Upper lobe of right lung (tissue), 1 donor: ENCODE data around the gene CORO1C. TPM values are rescaled to one million over a fixed set of nuclear protein-coding genes. Genes with fewer than 3 reads are reported as not detected.
"Not testable (repeated sequence)": the region's sequence is repeated elsewhere in the genome, so short reads cannot be mapped to it uniquely, and the experiment has no call there.

Experiments used
- ATAC-seq: fragments of 200-7000 bp; cut with Tn5 transposase; one replicate; pipeline ENCODE4 v1.9.1; 2020; ENCODE audit warnings: mild to moderate bottlenecking, moderate library complexity
- DNase-seq: peaks from one replicate; pipeline ENCODE4 v3.0.0-alpha.2; 2020
- H3K27ac ChIP-seq: fragments of 200-600 bp; one replicate; pipeline ENCODE4 v1.8.0; 2022
- H3K27me3 ChIP-seq: fragments of 200-600 bp; one replicate; pipeline ENCODE4 v1.8.0; 2022; ENCODE audit warnings: mild to moderate bottlenecking
- H3K36me3 ChIP-seq: fragments of 200-600 bp; one replicate; pipeline ENCODE4 v1.8.0; 2022
- H3K4me1 ChIP-seq: fragments of 200-600 bp; one replicate; pipeline ENCODE4 v1.8.0; 2022
- H3K4me3 ChIP-seq: fragments of 200-600 bp; one replicate; pipeline ENCODE4 v1.8.0; 2022; ENCODE audit warnings: mild to moderate bottlenecking
- H3K9me3 ChIP-seq: fragments of 200-600 bp; one replicate; pipeline ENCODE4 v1.8.0; 2022
- CTCF ChIP-seq: fragments of 200-600 bp; IDR thresholded peaks from one replicate; pipeline ENCODE4 v1.8.0; 2022; ENCODE audit warnings: antibody characterized with exemption
- intact Hi-C: fragments of 100-400 bp; cut with DNase I; formaldehyde crosslinking; loops from one replicate; pipeline ENCODE4 v1.11.0; 2022
- total RNA-seq: library from RNA; stranded (reverse); fragmentation: NEBNext Ultra II Directional; extraction: Animal tissue kit (Norgen Biotek cat#: 25700); gene quantifications from one replicate; pipeline ENCODE4 v1.2.1, GENCODE V29; 2021
- donor health status: DM: no; HTN: yes; CAD: no; lungs with severe emphysema.

CORO1C gene
- total RNA-seq, 1 donor from 2014 or later, result 257 TPM

GRCh38 chr12:108751821-108752220 is 20.5 kb upstream of the CORO1C start:
- no peak for ATAC-seq
- Histone ChIP-seq H3K9me3 (no peaks in the 10 kb centered on the region), H3K36me3 (no peaks in the 10 kb centered on the region), H3K4me3 (no peak overlapping the region), H3K27ac (no peak overlapping the region), H3K4me1 (no peaks in the 10 kb centered on the region), H3K27me3 (no peaks in the 10 kb centered on the region)
- peak; percentile 6 for DNase-seq
- no peak for TF ChIP-seq CTCF
- intact Hi-C loops, result no loop called here

DNA sequence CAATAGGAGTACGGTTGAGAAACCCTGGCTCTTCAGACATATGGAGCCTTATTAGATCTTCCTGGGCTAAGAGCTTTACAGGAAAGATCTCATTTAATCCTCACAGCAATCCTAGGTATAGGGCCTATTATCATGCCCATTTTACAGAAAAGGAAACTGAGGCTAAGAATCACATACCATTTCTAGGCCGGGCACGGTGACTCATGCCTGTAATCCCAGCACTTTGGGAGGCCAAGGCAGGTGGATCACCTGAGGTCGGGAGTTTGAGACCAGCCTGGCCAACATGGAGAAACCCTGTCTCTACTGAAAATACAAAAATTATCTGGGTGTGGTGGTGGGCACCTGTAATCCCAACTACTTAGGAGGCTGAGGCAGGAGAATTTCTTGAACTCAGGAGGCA is 19.7 kb upstream of the CORO1C start:
- H3K27me3 ChIP-seq, H3K9me3 ChIP-seq, H3K4me3 ChIP-seq, ATAC-seq, H3K4me1 ChIP-seq, intact Hi-C loops, H3K36me3 ChIP-seq, H3K27ac ChIP-seq: not testable (repeated sequence)
- DNase-seq, result peak; percentile 6

DNA sequence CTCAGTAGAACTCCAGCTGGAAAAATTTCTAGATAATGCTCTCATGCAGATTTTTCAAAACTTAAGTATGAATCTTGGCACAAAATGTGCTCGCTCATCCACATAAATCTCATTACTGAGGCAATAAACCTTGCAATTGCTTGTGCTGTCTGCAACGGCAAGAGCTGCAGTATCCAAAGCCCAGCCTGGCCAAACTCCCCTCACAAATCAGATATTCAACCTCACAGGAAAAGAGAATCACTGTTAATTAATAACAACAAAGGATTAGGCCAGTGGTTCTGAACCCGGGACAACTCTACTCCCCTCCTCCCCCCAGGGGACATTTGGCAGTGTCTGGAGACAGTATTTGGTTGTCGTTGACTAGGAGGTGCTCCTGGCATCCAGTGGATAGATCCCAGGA is 19.2 kb upstream of the CORO1C start:
- no peak for ATAC-seq
- intact Hi-C loops, result no loop called here
- H3K27me3 ChIP-seq, result no peaks in the 10 kb centered on the region
- no peak for TF ChIP-seq CTCF
- peak; percentile 0 for DNase-seq
- H3K9me3 ChIP-seq, result no peaks in the 10 kb centered on the region
- no peaks in the 10 kb centered on the region for H3K36me3 ChIP-seq
- H3K4me3 ChIP-seq, result no peak overlapping the region
- no peak overlapping the region for H3K27ac ChIP-seq
- H3K4me1 ChIP-seq, result no peaks in the 10 kb centered on the region

DNA sequence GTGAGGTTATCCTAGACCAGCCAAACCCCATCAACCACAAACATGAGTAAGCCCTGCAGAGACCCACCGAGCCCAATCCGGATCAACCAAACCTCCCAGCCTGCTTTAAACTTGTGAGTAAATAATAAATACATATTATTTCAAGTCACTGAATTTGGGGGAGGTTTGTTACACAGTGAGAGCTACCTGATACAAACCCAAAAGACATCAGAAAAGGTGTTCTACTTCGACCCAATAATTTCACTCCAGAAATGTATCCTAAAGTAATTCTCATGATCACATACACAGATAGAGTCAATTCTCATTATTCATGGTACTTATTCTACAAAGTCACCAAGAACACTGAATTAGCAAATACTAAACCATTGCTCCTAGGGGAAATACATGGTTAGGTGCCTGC is 16.2 kb upstream of the CORO1C start:
- TF ChIP-seq CTCF, result no peak
- no peak for ATAC-seq
- intact Hi-C loops, result no loop called here

GRCh38 chr12:108745641-108746040 is 14.3 kb upstream of the CORO1C start:
- no peaks in the 10 kb centered on the region for H3K4me1 ChIP-seq
- intact Hi-C loops, result no loop called here
- DNase-seq (no peak), ATAC-seq (no peak)
- no peaks in the 10 kb centered on the region for H3K36me3 ChIP-seq
- no peaks in the 10 kb centered on the region for H3K27me3 ChIP-seq
- H3K27ac ChIP-seq, result no peak overlapping the region
- no peak overlapping the region for H3K4me3 ChIP-seq
- no peaks in the 10 kb centered on the region for H3K9me3 ChIP-seq
- TF ChIP-seq CTCF, result no peak

More for the DNA sequence above, 16.2 kb upstream of the CORO1C start:
- H3K4me1 ChIP-seq, result no peaks in the 10 kb centered on the region
- DNase-seq, result peak; percentile 6
- no peaks in the 10 kb centered on the region for H3K36me3 ChIP-seq
- H3K27ac ChIP-seq, result no peak overlapping the region
- no peaks in the 10 kb centered on the region for H3K27me3 ChIP-seq
- no peaks in the 10 kb centered on the region for H3K9me3 ChIP-seq
- H3K4me3 ChIP-seq, result no peak overlapping the region

DNA sequence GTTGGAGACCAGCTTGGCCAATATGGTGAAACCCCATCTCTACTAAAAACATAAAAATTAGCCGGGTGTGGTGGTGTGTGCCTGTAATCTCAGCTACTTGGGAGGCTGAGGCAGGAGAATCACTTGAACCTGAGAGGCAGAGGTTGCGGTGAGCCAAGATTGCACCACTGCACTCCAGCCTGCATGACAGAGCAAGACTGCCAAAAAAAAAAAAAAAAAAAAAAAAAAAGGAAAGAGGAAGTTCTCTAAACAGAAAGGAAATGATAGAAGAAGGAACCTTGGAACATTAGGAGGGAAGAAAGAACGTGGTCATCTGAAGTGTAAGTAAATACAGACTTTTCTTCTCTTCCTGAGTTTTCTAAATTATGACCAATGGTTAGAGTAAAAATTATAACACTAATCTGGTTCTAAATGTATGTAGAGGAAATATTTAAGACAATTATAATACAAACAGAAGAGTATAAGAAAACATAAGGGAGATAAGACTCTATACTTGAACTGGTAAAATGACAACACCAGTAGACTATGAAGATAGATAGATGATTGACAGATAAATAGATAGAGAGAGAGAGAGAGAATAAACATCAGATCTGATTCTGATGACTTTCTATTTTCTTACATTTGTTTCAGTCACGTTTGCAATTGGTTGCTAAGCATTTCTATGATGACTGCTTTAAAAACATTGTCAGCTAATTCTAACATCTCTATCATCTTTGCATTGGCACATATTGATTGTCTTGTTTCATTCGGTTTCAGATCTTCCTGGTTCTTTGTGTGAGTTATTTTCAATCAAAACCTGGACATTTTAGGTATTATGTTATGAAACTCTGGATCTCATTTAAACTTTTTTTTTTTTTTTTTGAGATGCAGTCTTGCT is 12.9 kb upstream of the CORO1C start:
- Histone ChIP-seq H3K9me3 (no peaks in the 10 kb centered on the region), H3K4me3 (no peak overlapping the region), H3K27ac (no peak overlapping the region), H3K27me3 (no peaks in the 10 kb centered on the region), H3K4me1 (no peaks in the 10 kb centered on the region), H3K36me3 (no peaks in the 10 kb centered on the region)
- DNase-seq (no peak), ATAC-seq (peak; percentile 32)
- intact Hi-C loops, result no loop called here
- TF ChIP-seq CTCF, result no peak
